HG03565 (cell line): ENCODE results near the gene ASS1.

Source experiments
- ATAC-seq: cut with Tn5 transposase; IDR thresholded peaks from one replicate; pipeline ENCODE4 v1.9.1; 2021; ENCODE audit warnings: mild to moderate bottlenecking, moderate library complexity; ENCODE audit not compliant: unreplicated experiment

Gene ASS1

GRCh38 chr9:130526854-130527650 lies 82.3 kb downstream of the ASS1 start:
- no peak for ATAC-seq

- no peak for ATAC-seq
Measured at GRCh38 chr9:130527651-130528310, 83.0 kb downstream of the ASS1 start.

- ATAC-seq = no peak
Measured at GRCh38 chr9:130528674-130529073, 83.9 kb downstream of the ASS1 start.

GRCh38 chr9:130530938-130531337 lies 86.2 kb downstream of the ASS1 start:
- ATAC-seq = no peak

GRCh38 chr9:130531670-130532069 lies 86.9 kb downstream of the ASS1 start:
- ATAC-seq = no peak

- no peak for ATAC-seq
Measured at GRCh38 chr9:130532426-130533080, 87.8 kb downstream of the ASS1 start.

- no peak for ATAC-seq
Measured at GRCh38 chr9:130535818-130536521, 91.2 kb downstream of the ASS1 start.

GRCh38 chr9:130536701-130537107 lies 91.9 kb downstream of the ASS1 start:
- ATAC-seq = no peak

- ATAC-seq = no peak
Measured at GRCh38 chr9:130537346-130538050, 92.7 kb downstream of the ASS1 start.

GRCh38 chr9:130539420-130540223 lies 94.9 kb downstream of the ASS1 start:
- ATAC-seq = no peak

- no peak for ATAC-seq
Measured at GRCh38 chr9:130541533-130541932, 96.8 kb downstream of the ASS1 start.

- ATAC-seq = no peak
Measured at GRCh38 chr9:130542038-130542437, 97.3 kb downstream of the ASS1 start.

- no peak for ATAC-seq
Measured at GRCh38 chr9:130542457-130543228, 97.9 kb downstream of the ASS1 start.

GRCh38 chr9:130543368-130543767 lies 98.6 kb downstream of the ASS1 start:
- ATAC-seq = no peak

GRCh38 chr9:130543859-130544258 lies 99.1 kb downstream of the ASS1 start:
- ATAC-seq = no peak

GRCh38 chr9:130544364-130544763 lies 99.6 kb downstream of the ASS1 start:
- no peak for ATAC-seq

- no peak for ATAC-seq
Measured at GRCh38 chr9:130548103-130548502, 103.3 kb downstream of the ASS1 start.

GRCh38 chr9:130549093-130549735 lies 104.5 kb downstream of the ASS1 start:
- no peak for ATAC-seq
